22Rv1 (cell line): ENCODE data around the gene HCCS.

Experiments
- H3K27ac ChIP-seq: fragments of 450-650 bp; 2 replicates; pipeline ENCODE4 v1.5.1; 2017
- CTCF ChIP-seq: fragments of 450-650 bp; IDR thresholded peaks from 2 replicates; pipeline ENCODE4 v1.5.1; 2017; ENCODE audit warnings: mild to moderate bottlenecking
- ZFX ChIP-seq: fragments of 450-650 bp; IDR thresholded peaks from 2 replicates; pipeline ENCODE4 v1.6.1; 2017; ENCODE audit warnings: antibody characterized with exemption, borderline replicate concordance

The HCCS gene

GRCh38 chrX:11151799-11152559, 40.8 kb downstream of the HCCS start:
- no peak overlapping the region for H3K27ac ChIP-seq
- TF ChIP-seq CTCF, result no peak
- TF ChIP-seq ZFX, result no peak

GRCh38 chrX:11159149-11159548, 48.0 kb downstream of the HCCS start:
- TF ChIP-seq CTCF, result no peak
- TF ChIP-seq ZFX, result no peak
- H3K27ac ChIP-seq, result no peak overlapping the region

GRCh38 chrX:11164433-11164832, 53.3 kb downstream of the HCCS start:
- TF ChIP-seq CTCF (no peak), ZFX (no peak)
- no peak overlapping the region for H3K27ac ChIP-seq

- TF ChIP-seq ZFX (no peak), CTCF (no peak)
- no peak overlapping the region for H3K27ac ChIP-seq
These were observed 60.8 kb downstream of the HCCS start for GRCh38 chrX:11171956-11172355.

GRCh38 chrX:11172415-11172814, 61.3 kb downstream of the HCCS start:
- no peak overlapping the region for H3K27ac ChIP-seq
- TF ChIP-seq CTCF, result no peak
- TF ChIP-seq ZFX, result no peak
